ENCODE measurements around the gene TERT. TPM values are rescaled to one million over a fixed set of nuclear protein-coding genes. Genes with fewer than 3 reads are reported as not detected.

The TERT gene
- total and polyA plus RNA-seq, 10 of the 15 experiments (the other 5 are each of a cell fraction or from before 2014, with no cell fraction given), result 0.08 to 21.5 (median 5.0) TPM

DNA sequence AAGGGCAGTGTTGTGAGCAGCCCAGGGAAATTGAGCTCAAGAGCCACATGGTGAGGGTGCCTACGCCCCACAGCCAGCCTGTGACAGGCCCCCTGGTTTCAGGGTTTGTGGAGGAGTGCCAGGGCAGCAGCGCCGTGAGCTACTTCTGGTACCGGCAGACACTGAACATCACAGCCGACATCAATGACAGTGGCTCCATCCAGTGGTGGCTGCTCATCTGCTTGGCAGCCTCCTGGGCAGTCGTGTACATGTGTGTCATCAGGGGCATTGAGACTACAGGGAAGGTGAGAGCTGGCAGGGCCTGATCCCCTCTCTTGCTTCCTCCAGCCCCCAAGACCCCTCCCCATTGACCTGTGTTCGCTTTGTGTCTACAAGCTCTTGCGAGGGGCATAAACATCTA lies 59.5 kb downstream of the TERT start:
- no peak overlapping the region for H3K4me2 ChIP-seq (ENCODE audit: control insufficient read depth, insufficient read depth)
- H3K27me3 ChIP-seq (replicated peaks in 1 of 2; ENCODE audit: control insufficient read depth in 2 of 2, insufficient read depth in 2 of 2, low read length in 1 of 2), result no peaks in the 10 kb centered on the region; a peak in 3 of 4 replicates
- DNase-seq (ENCODE audit: low read depth, low spot score) (no peak), FAIRE-seq (no peak), ATAC-seq (no peak)
- ChIA-PET CTCF (no interaction called here), POLR2A (no interaction called here), SMC1A (ENCODE audit: uncharacterized antibody, unreplicated experiment) (no interaction called here), RAD21 (ENCODE audit: unreplicated experiment) (no interaction called here)
- BruUV-seq (replicated peaks), result no TSS peak
- no peaks in the 10 kb centered on the region for H3K79me2 ChIP-seq (ENCODE audit: control insufficient read depth, insufficient read depth, low read length)
- WGBS (ENCODE audit: insufficient coverage, insufficient replicate concordance, low lambda C conversion rate, missing lambda C conversion rate), result 49% methylated on average over 8 of the region's 8 CpGs
- H3K4me1 ChIP-seq (ENCODE audit: control insufficient read depth, insufficient read depth, low read length), result no peaks in the 10 kb centered on the region
- intact Hi-C loops (cut with micrococcal nuclease; ENCODE audit: unreplicated experiment) (no loop called here), in situ Hi-C loops (cut with MboI) (no loop called here)
- H3K9me3 ChIP-seq (replicated peaks; ENCODE audit: control insufficient read depth, insufficient read depth, low read length), result peaks cover 2% of the 10 kb centered on the region; the same call in 2 of the 3 replicates
- H3K36me3 ChIP-seq (ENCODE audit: control insufficient read depth in 2 of 2, insufficient read depth in 2 of 2, low read length in 1 of 2), result no peaks in the 10 kb centered on the region
- no peaks in the 10 kb centered on the region for H4K20me1 ChIP-seq (ENCODE audit: control insufficient read depth, insufficient read depth)
- no peak overlapping the region for H3K4me3 ChIP-seq
- no peak overlapping the region for H2AFZ ChIP-seq (ENCODE audit: control insufficient read depth, low read depth, low read length)
- no peak overlapping the region for H3K27ac ChIP-seq (ENCODE audit: control insufficient read depth, insufficient read depth)
- no peak overlapping the region for H3K9ac ChIP-seq (ENCODE audit: control insufficient read depth, insufficient read depth, low read length)
- TF ChIP-seq SPI1 (IDR thresholded peaks at IDR 0.05; ENCODE audit: borderline replicate concordance, insufficient read depth, low read depth, low read length), result no peak
- no peak for TF ChIP-seq CHD1 (IDR thresholded peaks at IDR 0.05; ENCODE audit: low read depth, low read length)
- no peak for TF ChIP-seq ASH2L (IDR thresholded peaks at IDR 0.05; ENCODE audit: borderline replicate concordance, low read depth)
- TF ChIP-seq, protein P1, sequence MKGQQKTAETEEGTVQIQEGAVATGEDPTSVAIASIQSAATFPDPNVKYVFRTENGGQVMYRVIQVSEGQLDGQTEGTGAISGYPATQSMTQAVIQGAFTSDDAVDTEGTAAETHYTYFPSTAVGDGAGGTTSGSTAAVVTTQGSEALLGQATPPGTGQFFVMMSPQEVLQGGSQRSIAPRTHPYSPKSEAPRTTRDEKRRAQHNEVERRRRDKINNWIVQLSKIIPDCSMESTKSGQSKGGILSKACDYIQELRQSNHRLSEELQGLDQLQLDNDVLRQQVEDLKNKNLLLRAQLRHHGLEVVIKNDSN (IDR thresholded peaks at IDR 0.05; ENCODE audit: borderline replicate concordance, extremely low read length, insufficient read depth, low read depth, low read length), result no peak
- TF ChIP-seq IKZF1 (conservative IDR thresholded peaks at IDR 0.05), result no peak
- TF ChIP-seq, protein P2, sequence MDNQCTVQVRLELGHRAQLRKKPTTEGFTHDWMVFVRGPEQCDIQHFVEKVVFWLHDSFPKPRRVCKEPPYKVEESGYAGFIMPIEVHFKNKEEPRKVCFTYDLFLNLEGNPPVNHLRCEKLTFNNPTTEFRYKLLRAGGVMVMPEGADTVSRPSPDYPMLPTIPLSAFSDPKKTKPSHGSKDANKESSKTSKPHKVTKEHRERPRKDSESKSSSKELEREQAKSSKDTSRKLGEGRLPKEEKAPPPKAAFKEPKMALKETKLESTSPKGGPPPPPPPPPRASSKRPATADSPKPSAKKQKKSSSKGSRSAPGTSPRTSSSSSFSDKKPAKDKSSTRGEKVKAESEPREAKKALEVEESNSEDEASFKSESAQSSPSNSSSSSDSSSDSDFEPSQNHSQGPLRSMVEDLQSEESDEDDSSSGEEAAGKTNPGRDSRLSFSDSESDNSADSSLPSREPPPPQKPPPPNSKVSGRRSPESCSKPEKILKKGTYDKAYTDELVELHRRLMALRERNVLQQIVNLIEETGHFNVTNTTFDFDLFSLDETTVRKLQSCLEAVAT (IDR thresholded peaks at IDR 0.05), result no peak
- TF ChIP-seq, protein P3, sequence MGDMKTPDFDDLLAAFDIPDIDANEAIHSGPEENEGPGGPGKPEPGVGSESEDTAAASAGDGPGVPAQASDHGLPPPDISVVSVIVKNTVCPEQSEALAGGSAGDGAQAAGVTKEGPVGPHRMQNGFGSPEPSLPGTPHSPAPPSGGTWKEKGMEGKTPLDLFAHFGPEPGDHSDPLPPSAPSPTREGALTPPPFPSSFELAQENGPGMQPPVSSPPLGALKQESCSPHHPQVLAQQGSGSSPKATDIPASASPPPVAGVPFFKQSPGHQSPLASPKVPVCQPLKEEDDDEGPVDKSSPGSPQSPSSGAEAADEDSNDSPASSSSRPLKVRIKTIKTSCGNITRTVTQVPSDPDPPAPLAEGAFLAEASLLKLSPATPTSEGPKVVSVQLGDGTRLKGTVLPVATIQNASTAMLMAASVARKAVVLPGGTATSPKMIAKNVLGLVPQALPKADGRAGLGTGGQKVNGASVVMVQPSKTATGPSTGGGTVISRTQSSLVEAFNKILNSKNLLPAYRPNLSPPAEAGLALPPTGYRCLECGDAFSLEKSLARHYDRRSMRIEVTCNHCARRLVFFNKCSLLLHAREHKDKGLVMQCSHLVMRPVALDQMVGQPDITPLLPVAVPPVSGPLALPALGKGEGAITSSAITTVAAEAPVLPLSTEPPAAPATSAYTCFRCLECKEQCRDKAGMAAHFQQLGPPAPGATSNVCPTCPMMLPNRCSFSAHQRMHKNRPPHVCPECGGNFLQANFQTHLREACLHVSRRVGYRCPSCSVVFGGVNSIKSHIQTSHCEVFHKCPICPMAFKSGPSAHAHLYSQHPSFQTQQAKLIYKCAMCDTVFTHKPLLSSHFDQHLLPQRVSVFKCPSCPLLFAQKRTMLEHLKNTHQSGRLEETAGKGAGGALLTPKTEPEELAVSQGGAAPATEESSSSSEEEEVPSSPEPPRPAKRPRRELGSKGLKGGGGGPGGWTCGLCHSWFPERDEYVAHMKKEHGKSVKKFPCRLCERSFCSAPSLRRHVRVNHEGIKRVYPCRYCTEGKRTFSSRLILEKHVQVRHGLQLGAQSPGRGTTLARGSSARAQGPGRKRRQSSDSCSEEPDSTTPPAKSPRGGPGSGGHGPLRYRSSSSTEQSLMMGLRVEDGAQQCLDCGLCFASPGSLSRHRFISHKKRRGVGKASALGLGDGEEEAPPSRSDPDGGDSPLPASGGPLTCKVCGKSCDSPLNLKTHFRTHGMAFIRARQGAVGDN (IDR thresholded peaks at IDR 0.05), result no peak
- no peak for TF ChIP-seq SREBF2 (IDR thresholded peaks at IDR 0.05; ENCODE audit: low read length)
- TF ChIP-seq BHLHE40 (IDR thresholded peaks at IDR 0.05; ENCODE audit: borderline replicate concordance in 1 of 2, low read depth in 2 of 2, low read length in 1 of 2), result no peak
- no peak for TF ChIP-seq TCF3 (IDR thresholded peaks at IDR 0.05; ENCODE audit: borderline replicate concordance, insufficient read depth, low read depth, low read length)
- no peak for TF ChIP-seq TBL1XR1 (IDR thresholded peaks at IDR 0.05; ENCODE audit: low read depth, low read length)
- TF ChIP-seq RELA (IDR thresholded peaks at IDR 0.05; ENCODE audit: borderline replicate concordance, partially characterized antibody), result no peak
- TF ChIP-seq RCOR1 (conservative IDR thresholded peaks at IDR 0.05; ENCODE audit: low read depth, low read length), result no peak
- TF ChIP-seq MTA3 (IDR thresholded peaks at IDR 0.05; ENCODE audit: borderline replicate concordance, low read length), result no peak
